Sciatic nerve (tissue), 2 donors: ENCODE measurements around the gene BLOC1S5. TPM values are rescaled to one million over a fixed set of nuclear protein-coding genes. Genes with fewer than 3 reads are reported as not detected.

Experiments
- ATAC-seq: fragments of 200-7000 bp; cut with Tn5 transposase; one replicate; pipeline ENCODE4 v1.9.1; 2020; ENCODE audit warnings: mild to moderate bottlenecking, moderate library complexity
- DNase-seq: peaks from one replicate; pipeline ENCODE4 v3.0.0-alpha.2; 2020; ENCODE audit warnings: low spot score
- intact Hi-C: fragments of 100-400 bp; cut with DNase I; formaldehyde crosslinking; loops from one replicate; pipeline ENCODE4 v1.14.2; 2022
- total RNA-seq: library from RNA; stranded (reverse); fragmentation: NEBNext Ultra II Directional; extraction: Animal tissue kit (Norgen Biotek cat#: 25700); gene quantifications from one replicate; pipeline ENCODE4 v1.2.1, GENCODE V29; 2021
- donor health status: DM: no; HTN: no; CAD: no.
- donor health status: DM: no; HTN: no; CAD: no.

Gene BLOC1S5
- total RNA-seq, 1 donor from 2014 or later: 17.8 TPM

- ATAC-seq (no peak), DNase-seq (no peak)
- intact Hi-C loops: no loop called here
Measured at GRCh38 chr6:8082954-8083858, 19.0 kb upstream of the BLOC1S5 start.

- ATAC-seq (no peak), DNase-seq (no peak)
- intact Hi-C loops: no loop called here
Measured at GRCh38 chr6:8082572-8082953, 18.4 kb upstream of the BLOC1S5 start.

DNA sequence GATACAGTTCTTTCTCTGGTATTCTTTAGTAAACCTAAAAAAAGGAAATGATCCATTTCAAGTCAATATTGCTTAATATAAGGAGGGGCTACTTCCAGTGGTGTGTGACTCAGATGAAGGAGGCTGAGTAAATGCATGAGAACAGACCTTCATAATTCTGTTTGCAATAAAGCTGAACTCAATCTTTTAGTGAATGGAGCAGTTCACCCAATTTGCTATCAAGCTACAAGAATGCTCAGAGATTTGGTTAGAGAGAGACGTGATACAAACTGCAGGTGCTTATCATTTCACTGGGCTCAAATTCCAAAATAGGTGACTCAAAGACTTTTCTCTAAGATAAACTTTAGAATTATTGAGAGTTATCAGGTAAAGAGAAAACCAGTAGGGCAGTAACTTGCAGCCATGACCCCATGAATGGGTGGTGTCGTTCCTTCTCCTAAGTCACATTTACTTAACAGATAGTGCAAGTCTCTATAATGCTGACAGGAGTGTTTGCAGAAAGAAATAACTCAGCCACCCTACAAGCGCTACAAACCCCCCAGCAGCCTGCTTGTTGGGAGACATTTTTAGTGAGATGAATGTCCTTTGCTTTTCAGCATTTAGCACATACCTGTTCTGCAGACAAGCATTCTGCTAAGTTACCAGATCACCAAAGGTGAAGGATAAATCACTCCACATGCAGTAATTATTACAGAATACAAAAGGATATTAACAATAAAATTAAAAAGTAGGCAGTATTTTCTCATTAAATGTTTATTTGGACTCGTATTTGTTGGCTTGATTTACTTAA, 16.4 kb upstream of the BLOC1S5 start:
- no peak for DNase-seq
- intact Hi-C loops: no loop called here
- ATAC-seq: no peak

DNA sequence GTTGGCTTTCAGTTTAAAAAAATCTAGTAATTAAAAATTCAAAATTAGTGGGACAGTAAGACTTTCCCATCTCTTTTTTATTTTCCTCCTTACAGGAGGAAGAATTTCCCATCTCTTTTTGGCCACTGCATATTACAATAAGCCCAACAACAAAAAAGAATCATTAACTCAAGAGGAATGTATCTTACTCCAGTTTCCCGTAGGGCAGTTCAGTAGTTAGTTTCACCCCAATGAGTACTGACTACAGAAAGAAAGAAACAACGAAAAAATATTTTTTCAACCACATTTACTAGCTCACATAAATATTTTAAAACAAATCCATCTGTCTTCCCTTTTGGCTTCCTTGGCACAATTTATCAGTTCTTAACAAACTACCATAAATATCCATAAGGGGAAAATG, 14.9 kb upstream of the BLOC1S5 start:
- intact Hi-C loops: no loop called here
- ATAC-seq (no peak), DNase-seq (no peak)

GRCh38 chr6:8077991-8078390, 13.8 kb upstream of the BLOC1S5 start:
- intact Hi-C loops: no loop called here
- no peak for ATAC-seq

DNA sequence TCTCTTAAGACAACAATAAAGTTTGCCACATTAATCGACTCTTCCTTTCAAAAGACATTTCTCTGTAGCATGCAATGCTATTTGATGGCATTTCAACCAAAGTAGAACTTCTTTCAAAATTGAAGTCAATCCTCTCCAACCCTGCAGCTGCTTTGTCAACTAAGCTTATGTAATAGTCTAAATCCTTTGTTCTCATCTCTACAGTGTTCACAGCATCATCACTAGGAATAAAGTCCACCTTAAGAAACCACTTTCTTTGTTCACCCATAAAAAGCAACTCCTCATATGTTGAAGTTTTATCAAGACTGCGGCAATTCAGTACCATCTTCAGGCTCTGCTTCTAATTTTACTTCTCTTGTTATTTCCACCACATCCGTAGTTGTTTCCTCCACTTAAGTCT, 11.5 kb upstream of the BLOC1S5 start:
- ATAC-seq: no peak
- intact Hi-C loops: no loop called here
- no peak for DNase-seq

More at GRCh38 chr6:8077991-8078390, 13.8 kb upstream of the BLOC1S5 start:
- no peak for DNase-seq

DNA sequence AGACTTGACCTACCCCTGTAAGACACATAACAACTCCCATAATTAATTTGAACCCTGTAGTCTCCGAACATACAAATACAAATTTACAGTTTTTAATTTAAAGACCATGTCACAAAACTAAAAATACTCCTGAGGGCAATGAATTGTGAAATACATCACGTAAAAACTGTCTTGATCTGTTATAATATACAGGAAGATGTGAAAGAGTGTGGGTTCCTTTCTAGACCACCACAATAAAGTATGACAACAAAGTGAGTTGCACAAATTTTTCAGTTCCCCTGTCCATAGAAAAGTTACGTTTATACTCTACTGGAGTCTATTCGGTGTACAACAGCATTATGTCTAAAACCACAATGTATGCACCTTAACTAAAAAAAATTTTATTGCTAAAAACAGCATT, 11.0 kb upstream of the BLOC1S5 start:
- ATAC-seq (no peak), DNase-seq (no peak)
- intact Hi-C loops: no loop called here

DNA sequence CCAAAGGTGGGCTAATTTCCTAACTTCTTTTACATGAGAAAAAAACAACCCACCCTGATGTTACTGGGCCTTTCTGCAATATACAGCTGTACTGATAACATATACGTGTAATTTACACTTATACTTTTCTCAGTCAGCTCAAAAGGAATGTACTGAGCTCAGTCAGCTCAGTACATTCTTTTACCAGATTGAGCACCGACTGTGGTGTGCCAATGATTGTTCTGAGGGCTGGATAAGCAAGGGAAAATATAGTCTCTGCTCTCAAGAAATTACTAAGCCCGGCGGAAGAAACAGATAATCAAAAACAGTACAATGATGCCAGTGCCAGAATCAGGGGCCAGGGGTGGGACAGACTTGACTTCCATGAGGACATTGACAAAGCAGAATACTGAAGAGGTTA, 10.0 kb upstream of the BLOC1S5 start:
- DNase-seq (no peak), ATAC-seq (no peak)
- intact Hi-C loops: no loop called here

DNA sequence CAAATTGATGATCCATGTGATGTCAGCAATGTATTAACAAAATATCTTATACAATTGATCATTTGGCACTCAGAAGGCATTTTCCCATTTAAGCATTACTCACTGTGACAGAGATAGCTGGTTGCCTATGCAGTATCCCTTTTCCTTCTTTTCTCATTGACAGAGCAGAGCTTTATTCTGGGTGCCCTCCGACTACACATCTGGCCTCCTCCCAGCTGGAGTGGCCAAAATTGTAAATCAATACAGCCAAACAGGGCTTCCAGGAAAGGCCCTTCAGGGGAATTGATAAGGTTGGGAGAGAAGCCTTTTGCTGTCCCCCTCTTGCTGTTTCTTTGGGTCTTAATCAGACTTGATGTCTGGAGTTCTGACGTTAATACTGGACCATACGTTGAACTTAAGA, 9.6 kb upstream of the BLOC1S5 start:
- DNase-seq (no peak), ATAC-seq (no peak)
- intact Hi-C loops: no loop called here

DNA sequence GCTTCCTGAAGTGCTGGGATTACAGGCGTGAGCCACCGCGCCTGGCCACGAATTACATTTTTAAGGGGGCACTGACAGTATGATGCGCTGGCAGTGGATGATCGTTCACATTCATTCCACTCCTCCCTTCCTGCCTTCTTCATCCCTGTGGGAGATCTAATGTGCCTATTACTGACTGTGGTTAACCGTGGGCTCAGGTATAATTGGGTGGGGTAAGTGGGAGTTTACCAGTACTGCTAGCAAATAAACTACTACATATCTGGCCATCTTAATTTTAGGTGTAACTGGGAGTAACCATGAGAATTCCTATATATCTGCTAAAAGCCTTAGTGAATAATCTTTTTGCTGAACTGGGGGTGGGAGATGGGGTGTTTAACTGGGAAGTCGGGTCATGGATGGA, 6.5 kb upstream of the BLOC1S5 start:
- no peak for ATAC-seq
- DNase-seq: no peak

GRCh38 chr6:8069631-8070284, 5.6 kb upstream of the BLOC1S5 start:
- no peak for ATAC-seq
- intact Hi-C loops: no loop called here

More for the DNA sequence above, 6.5 kb upstream of the BLOC1S5 start:
- intact Hi-C loops: no loop called here

DNA sequence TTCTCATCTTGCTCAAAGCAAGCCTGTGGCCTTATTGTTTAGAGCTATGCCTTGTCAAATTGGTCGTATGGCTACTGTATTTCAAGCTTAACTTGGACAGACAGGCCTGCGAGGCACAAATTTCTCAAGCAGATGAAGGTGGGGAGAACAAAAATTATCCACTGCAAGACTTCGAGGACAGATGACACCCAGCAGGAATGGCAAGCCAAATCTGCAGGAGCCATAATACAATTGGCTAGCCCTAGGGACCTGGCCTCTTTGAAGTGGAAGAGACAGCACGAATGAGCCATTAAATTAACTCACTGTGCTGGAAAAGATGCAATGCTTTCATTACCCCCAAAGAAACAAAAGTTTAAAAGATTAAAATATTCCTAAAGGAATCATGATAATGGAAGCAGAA, 5.0 kb upstream of the BLOC1S5 start:
- intact Hi-C loops: no loop called here
- DNase-seq (no peak), ATAC-seq (no peak)

More at GRCh38 chr6:8069631-8070284, 5.6 kb upstream of the BLOC1S5 start:
- DNase-seq: no peak

DNA sequence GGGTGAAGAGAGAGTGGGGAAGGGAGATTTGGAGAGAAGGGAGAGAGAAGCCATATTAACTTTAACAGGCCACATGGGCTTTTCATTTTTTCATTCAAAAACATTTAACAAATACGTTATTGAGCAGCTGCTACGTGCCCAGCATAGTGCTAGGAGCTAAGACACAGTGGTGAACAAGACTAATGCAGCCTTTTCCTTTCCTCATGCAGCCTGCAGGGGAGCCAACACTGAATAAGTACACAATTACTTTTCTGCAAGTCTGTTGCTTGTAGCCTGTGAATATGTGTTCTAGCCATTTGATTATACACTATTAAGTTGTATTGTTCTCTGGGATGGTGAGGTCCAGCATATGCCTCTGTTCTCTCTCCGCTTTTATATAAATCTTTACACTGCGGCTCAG, 1.9 kb upstream of the BLOC1S5 start:
- ATAC-seq: no peak

DNA sequence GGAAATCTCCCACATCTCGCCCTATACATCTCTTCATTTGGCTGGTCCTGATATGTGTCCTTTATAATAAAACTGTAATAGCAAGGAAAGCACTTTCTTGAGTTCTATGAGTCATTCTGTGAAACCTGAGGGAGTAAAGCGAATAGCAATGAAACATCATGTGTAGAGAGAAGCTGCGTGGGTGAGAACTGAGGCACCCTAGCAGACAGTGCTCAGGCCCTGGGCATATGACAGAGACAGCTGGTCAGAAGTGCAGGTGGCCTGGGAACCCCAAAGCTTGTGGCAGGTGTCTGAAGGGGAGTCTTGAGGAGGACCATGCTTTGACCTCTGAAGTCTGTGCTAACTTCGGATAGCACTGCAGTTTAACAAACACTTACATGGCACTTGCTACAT, 1.3 kb upstream of the BLOC1S5 start:
- intact Hi-C loops: no loop called here
- DNase-seq (no peak), ATAC-seq (no peak)

More for the DNA sequence above, 1.9 kb upstream of the BLOC1S5 start:
- no peak for DNase-seq
- intact Hi-C loops: no loop called here

DNA sequence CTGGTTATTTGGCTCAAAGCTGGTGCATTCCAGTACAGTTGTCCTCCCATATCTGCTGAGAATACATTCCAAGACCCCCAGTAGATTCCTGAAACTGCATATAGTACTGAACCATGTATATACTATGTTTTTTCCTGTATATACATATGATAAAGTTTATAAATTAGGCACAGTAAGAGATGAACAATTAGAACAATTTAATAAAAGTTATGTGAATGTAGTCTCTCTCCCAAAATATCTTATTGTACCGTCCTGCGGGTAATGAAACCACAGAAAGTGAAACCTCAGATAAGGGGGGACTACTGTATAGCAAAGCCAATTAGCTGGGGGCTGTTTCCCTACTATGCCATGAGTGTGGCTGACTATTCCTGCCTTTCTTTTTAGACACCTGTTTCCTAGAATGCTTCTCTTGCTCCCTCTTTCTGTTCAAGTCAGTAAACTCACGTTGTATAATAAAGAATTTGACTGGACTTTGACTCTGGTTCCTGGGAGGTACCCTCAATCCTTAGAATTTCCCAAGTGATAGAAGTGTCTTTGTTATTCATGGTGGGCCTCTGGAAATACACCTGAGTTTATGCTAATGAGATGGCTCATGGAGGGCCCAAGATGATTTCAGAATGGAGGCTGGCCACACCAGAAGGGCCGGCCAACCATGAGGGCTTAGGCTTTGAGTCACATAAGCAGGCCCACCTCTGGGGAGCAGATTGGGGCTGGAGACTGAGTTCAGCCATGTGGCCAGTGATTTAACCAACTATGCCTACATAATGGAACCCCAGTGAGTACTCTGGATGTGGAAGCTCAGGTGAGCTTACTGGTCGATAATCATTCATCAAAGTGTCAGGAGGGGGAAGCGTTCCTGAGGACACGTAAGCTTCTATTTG, 689 bp upstream of the BLOC1S5 start:
- DNase-seq (no peak), ATAC-seq (no peak)
- intact Hi-C loops: no loop called here

GRCh38 chr6:8061736-8062135, 2.5 kb downstream of the BLOC1S5 start:
- ATAC-seq: no peak
- DNase-seq: no peak
- intact Hi-C loops: no loop called here

GRCh38 chr6:8060346-8060745, 3.8 kb downstream of the BLOC1S5 start:
- ATAC-seq (no peak), DNase-seq (no peak)
- intact Hi-C loops: no loop called here

- DNase-seq (no peak), ATAC-seq (no peak)
- intact Hi-C loops: loop anchor here (5.0 kb wide), 1 partner anchor 337 kb away; no protein-coding TSS in a partner anchor
Measured at GRCh38 chr6:8059129-8059528, 5.1 kb downstream of the BLOC1S5 start.

GRCh38 chr6:8057793-8058192, 6.4 kb downstream of the BLOC1S5 start:
- DNase-seq: no peak
- ATAC-seq: no peak
- intact Hi-C loops: loop anchor here (5.0 kb wide), 1 partner anchor 335 kb away; no protein-coding TSS in a partner anchor
